ENCODE results near the gene BRICD5.

BRICD5 gene

DNA sequence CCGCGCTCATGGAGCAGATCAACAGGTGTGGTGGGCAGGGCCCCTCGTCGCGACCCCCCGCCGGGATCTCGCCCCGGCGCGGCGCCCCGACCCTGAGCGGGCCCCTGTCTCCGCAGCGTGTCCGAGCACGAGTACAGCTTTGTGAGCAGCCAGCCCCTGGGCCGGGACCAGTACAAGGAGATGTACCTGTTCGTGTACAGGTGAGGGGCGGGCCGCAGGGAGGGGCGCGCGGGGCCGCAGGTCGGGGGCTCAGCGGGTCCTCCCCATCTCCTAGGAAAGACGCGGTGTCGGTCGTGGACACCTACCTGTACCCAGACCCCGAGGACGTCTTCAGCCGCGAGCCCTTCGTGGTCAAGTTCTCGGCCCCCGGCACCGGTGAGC is 26.4 kb upstream of the BRICD5 start:
- no peak for DNase-seq

DNA sequence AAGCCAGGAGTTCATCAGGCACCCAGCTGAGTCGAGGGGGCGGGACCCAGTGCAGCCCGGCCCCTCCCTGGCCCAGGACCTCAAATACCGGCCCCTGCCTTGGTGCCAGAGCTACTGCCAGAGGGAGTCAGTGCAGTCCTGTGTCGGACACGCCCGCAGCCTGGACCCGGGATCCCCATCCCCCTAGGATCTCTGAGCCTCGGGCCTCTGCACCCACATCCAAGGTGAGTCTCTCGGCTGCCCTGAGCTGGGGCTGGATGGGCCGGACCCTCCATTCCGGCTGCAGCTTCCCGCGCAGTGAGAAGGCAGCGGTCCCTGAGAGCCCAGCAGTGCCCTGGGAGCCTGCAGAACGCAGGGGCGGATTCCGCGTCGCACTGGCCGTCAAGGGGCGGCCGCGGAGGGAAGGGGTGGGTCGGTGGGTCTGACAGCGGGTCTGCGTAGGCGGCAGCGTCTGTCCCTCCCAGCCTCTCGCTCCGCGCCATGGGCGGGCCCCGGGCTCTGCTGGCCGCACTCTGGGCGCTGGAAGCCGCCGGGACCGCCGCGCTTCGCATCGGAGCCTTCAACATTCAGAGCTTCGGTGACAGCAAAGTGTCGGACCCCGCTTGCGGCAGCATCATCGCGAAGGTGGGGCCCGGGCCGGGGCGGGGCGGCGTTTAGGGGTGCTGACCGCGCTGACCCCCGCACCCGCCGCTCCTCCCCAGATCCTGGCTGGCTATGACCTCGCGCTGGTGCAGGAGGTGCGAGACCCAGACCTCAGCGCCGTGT is 25.9 kb upstream of the BRICD5 start, which contains the start of gene DNASE1L2:
Gene DNASE1L2 (plus strand): TSS at position 108 of the 765 bp plus-strand sequence. CDS start 373 bp downstream, at position 481.
- no peak for DNase-seq

- DNase-seq = no peak
These were observed 25.2 kb upstream of the BRICD5 start for GRCh38 chr16:2235695-2236336.

- no peak for DNase-seq
These were observed 24.6 kb upstream of the BRICD5 start for GRCh38 chr16:2235234-2235651.

DNA sequence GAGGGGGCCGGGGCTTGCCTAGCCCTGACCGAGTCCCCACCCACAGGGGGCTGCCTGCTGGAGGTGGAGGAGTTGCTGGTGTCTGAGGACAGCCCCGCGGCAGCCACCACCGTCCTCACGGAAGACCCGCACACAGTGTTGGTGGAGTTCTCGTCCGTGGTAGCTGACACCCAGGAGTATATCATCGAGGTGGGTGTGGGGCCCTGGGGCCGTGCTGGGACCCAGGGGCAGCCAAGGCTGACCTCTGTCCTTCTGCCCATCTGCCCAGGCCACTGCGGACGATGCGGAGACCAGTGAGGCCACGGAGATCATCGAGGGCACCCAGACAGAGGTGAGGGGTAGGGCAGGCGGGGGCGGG is 24.1 kb upstream of the BRICD5 start:
- no peak for DNase-seq

GRCh38 chr16:2233872-2234812 is 23.5 kb upstream of the BRICD5 start:
- DNase-seq = no peak

GRCh38 chr16:2233046-2233775 is 22.5 kb upstream of the BRICD5 start:
- no peak for DNase-seq

DNA sequence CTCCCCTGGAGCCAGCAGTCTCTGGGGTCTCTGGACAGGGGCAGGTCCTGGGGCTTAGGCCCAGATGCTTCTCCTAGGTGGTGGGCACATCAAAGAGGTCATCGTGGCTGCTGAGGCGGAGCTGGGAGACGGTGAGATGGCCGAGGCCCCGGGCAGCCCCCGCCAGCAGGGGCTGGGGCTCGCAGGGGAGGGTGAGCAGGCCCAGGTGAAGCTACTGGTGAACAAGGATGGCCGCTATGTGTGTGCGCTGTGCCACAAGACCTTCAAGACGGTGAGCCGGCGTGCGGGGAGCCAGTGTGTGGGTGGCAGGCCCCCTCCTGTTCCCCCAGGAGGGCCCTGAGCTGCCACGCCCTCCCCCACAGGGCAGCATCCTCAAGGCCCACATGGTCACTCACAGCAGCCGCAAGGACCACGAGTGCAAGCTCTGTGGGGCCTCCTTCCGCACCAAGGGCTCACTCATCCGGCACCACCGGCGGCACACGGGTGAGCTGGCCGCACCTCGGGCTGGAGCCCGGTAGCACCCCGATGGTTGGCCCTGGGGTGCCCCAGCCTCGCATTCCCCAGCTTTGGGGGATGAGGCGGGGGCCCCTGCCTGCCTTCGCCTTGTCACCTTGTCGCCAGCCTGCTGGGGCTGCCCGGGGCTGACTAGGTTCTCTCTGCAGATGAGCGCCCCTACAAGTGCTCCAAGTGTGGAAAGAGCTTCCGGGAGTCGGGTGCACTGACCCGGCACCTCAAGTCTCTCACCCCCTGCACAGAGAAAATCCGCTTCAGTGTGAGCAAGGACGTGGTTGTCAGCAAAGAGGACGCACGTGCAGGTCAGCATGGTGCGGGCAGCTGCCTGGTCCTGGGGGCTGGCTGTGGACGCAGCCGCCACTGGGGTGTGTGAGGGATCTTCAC is 21.7 kb upstream of the BRICD5 start:
- no peak for DNase-seq

DNA sequence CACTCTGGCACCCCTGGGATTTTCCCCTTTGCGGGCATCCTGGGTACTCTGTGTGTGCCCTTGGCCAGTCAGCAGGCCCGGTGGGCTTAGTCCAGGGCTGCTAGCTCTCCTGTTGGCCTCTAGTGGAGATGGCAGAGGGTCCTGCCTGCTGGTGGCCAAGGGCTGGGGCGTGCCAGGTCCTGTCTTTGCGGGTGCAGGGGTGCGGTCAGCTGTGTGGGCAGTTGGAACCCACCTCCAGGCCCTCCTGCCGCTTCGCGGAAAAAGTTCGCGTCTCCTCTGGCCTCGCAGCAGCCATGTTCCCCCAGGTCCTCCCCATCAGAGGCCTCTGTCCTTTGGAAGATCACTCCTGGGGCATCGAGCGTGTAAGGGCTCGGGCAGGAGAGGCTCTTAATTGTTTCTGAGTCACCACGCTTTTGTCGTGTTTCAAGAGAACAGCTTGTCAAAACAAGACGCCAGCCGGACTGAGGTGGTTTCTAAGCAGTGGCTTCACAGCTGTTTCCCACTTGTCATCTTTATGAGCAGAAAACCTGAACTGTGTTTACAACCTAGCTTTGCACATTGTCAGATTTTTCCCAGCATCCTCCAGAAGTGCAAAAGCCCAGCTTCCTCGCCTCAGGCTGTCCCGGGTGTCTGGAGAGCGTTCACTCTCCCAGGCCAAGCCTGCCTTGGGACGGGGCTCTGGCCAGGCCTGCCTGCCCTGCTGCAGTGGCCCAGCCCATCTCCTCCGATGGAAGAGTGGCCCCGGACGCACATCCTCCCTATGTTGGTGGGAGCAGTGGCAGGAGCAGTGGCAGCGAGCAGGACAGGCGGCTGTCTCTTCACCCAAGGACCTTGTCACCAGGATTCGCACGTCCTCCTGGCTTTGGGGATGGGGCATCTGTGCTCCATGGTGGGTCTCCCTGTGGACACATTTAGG is 20.6 kb upstream of the BRICD5 start:
- DNase-seq = no peak

DNA sequence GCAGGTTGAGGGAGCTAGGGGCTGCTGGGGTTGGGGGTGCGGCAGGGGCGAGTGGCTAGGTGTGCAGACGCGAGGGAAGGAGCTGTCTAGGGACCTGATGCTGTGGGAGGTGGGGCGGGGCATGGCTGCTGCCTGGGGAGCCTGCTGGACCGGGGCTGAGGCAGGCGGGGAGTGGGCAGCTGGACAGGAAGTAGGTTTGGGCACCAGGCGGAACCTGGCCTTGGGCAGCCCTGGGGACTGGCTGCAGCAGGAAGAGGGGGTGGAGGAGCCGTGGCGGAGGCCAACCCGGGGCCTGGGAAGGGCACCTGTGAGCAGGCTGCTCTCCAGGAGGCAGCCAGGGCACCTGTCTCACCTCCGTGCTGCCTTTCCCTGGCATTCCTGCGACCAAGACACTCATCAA is 19.7 kb upstream of the BRICD5 start:
- no peak for DNase-seq

GRCh38 chr16:2229632-2230250 is 19.1 kb upstream of the BRICD5 start:
- DNase-seq = no peak

GRCh38 chr16:2229091-2229490 is 18.4 kb upstream of the BRICD5 start:
- no peak for DNase-seq

DNA sequence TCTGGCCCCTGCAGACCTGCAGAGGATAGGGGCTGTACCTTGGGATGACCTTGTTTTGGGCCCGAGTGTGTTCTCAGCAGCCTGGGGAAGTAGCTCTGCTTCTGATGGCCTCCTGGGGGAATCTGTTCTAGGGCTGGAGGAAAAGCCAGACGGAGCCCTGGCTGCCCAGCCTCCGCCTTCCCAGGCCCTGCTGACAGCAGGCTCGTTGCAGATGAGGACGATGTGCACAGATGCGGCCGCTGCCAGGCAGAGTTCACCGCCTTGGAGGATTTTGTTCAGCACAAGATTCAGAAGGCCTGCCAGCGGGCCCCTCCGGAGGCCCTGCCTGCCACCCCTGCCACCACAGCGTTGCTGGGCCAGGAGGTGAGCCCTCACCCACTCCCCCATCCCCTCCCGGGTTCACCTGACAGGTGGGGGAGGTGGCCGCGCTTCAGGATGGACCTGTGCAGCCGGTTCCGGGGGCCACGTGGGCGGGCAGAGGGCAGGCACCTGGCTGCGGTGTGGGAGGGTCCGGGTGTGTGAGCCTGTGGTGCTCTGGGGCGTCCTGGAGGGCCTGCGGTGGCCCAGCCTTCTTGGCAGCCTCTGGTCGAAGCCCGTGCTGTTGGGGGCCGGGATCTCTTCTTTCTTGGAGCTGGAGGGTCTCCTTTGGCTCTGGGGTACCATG is 17.6 kb upstream of the BRICD5 start:
- DNase-seq = no peak

- no peak for DNase-seq
These were observed 16.3 kb upstream of the BRICD5 start for GRCh38 chr16:2226918-2227317.

DNA sequence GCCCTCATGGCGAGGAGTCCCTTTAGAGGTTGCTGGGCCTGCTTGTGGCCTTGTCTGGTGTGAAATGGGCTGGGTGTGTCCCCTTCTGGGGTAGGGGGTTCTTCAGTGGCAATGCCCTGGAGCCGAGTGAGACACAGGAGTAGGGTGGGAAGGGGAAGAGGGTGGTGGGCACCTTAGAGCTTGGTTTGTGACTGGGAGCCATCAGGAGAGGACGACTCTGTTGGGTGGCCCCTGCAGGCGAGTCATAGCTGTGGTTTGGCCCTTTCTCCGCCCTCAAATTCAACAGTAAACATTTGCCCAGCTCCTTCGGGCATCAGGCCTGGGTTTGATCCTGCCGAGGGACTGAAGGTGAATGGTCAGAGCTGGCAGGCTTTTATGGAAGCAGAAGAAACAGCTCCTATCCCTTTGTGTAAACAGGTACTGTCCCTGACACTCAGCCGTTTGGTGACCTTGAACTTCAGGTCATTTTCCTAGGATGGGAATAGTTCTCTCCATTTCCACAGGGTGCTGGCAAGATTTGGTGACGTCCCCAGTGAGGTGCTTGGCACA is 15.7 kb upstream of the BRICD5 start:
- DNase-seq = no peak

- DNase-seq = no peak
These were observed 13.4 kb upstream of the BRICD5 start for GRCh38 chr16:2223942-2224486.

DNA sequence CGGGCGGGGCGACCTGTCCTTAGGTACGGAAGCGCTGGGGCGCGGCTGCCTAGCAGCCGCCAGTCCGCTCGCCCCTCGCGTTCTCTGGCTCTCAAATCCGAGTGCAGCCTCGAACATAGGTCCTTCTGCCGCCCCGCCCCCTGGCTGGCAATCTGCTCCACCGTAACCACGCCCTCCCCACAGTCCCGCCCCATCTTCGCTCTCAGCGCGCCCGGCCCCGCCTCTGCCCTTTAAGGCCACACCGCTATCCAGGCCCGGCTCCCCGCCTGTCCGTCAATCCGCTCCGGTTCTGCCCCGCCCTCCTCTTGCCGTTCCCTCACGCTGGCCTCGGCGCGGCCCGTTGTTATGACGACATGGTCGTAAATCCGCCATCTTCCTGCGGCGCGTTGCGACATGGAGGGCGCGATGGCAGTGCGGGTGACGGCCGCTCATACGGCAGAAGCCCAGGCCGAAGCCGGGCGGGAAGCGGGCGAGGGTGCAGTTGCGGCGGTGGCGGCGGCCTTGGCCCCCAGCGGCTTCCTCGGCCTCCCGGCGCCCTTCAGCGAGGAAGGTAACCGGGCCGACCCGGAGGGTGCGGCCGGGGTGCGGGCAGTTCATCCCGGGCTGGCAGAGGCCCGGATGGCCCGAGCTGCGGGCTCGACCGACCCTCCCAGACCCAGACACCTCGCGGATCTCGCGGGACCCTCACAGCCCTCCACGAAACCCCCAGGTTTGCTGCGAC is 12.7 kb upstream of the BRICD5 start, which contains the start of gene E4F1:
Gene E4F1 (plus strand): TSS at position 371 of the 721 bp plus-strand sequence. CDS start 23 bp downstream, at position 394.
- DNase-seq = peak; percentile 99

GRCh38 chr16:2216330-2216729 is 5.7 kb upstream of the BRICD5 start:
- DNase-seq = no peak
